ENCODE measurements around the gene CD96.

GRCh38 chr3:111639316-111639715 is 97.3 kb downstream of the CD96 start:
- no peak for TF ChIP-seq CTCF (conservative IDR thresholded peaks at IDR 0.05; ENCODE audit: low read depth in 2 of 2)
- TF ChIP-seq EZH2 (IDR thresholded peaks at IDR 0.05; ENCODE audit: low read depth, unreplicated experiment) = no peak
- no peak for TF ChIP-seq POLR2AphosphoS5 (IDR thresholded peaks at IDR 0.05; ENCODE audit: low read depth)
- TF ChIP-seq ZNF331 (CRISPR knock-in tag; IDR thresholded peaks at IDR 0.05; ENCODE audit: low read depth) = no peak

All from GM23338 (cell line).